Adrenal gland (tissue), 5 donors: ENCODE results near the gene TRIO.

Experiments
- POLR2A ChIP-seq, 2 donors: fragments of 450-650 bp; IDR thresholded peaks; one replicate each; pipeline ENCODE4 v1.6.1; 2017; ENCODE audit warnings: antibody characterized with exemption in 2 of 2, mild to moderate bottlenecking in 2 of 2, moderate library complexity in 1 of 2
- TF ChIP-seq, protein P1 (sequence below), 6 experiments: fragments of 450-650 bp in 4 of 6; fragments of 200-600 bp in 2 of 6; sonication (generic) in 1 of 6; IDR thresholded peaks; 1 replicate in 5 of 6; 2 replicates in 1 of 6; pipeline versions ENCODE4 v1.5.1 to v1.8.0; 2016 to 2021; ENCODE audit warnings: antibody characterized with exemption in 6 of 6, mild to moderate bottlenecking in 2 of 6, moderate library complexity in 1 of 6
- donor health status: DM: no; HTN: no; CAD: no.

DNA sequence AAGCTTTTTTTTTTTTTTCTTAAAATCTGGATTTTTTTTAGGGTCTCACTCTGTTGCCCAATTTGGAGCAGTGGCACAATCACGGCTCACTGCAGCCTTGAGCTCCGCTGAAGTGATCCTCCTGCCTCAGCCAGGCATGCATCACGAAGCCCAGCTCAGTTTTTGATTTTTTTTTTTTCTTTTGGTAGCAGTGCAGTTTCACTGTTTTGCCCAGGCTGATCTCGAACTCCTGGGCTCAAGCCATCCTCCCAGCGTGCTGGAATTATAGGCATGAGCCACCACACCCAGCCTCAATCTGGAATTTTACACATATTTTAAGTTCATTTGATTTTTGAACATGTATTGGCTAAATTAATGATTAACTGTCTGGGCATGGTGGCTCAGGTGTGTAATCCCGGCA, 36.3 kb downstream of the TRIO start:
- TF ChIP-seq, protein P1, sequence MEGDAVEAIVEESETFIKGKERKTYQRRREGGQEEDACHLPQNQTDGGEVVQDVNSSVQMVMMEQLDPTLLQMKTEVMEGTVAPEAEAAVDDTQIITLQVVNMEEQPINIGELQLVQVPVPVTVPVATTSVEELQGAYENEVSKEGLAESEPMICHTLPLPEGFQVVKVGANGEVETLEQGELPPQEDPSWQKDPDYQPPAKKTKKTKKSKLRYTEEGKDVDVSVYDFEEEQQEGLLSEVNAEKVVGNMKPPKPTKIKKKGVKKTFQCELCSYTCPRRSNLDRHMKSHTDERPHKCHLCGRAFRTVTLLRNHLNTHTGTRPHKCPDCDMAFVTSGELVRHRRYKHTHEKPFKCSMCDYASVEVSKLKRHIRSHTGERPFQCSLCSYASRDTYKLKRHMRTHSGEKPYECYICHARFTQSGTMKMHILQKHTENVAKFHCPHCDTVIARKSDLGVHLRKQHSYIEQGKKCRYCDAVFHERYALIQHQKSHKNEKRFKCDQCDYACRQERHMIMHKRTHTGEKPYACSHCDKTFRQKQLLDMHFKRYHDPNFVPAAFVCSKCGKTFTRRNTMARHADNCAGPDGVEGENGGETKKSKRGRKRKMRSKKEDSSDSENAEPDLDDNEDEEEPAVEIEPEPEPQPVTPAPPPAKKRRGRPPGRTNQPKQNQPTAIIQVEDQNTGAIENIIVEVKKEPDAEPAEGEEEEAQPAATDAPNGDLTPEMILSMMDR (IDR thresholded peaks at IDR 0.05) = no peak
- TF ChIP-seq POLR2A (IDR thresholded peaks at IDR 0.05) = no peak
